Measurements from ENCODE around the gene CXCR1.

GRCh38 chr2:218161644-218162043 is 5.1 kb downstream of the CXCR1 start:
- no peak for TF ChIP-seq XRCC5 (IDR thresholded peaks at IDR 0.05; ENCODE audit: low read depth, low read length)
- no peak for TF ChIP-seq NCOA1 (IDR thresholded peaks at IDR 0.05; ENCODE audit: low read depth)
- no peak for TF ChIP-seq ZFX (CRISPR knock-in tag; IDR thresholded peaks at IDR 0.05)
- TF ChIP-seq ZNF175 (CRISPR knock-in tag; IDR thresholded peaks at IDR 0.05; ENCODE audit: low read depth) = no peak
- no peak for TF ChIP-seq NR2C2 (CRISPR knock-in tag; IDR thresholded peaks at IDR 0.05)
- TF ChIP-seq NR2C2 (tag; IDR thresholded peaks at IDR 0.05) = no peak
